HL-60 (cell line): ENCODE measurements around the gene AHI1.

Experiments used
- DNase-seq, 2 experiments: peaks; one replicate each; pipeline ENCODE4 v3.0.0-alpha.2; 2010 to 2020; ENCODE audit warnings: low read depth in 1 of 2, low spot score in 1 of 2
- H3K27ac ChIP-seq: fragments of 250-450 bp; sonication (Bioruptor Pico); replicated peaks from 2 replicates; pipeline ENCODE4 v1.5.1; 2020; ENCODE audit warnings: mild to moderate bottlenecking, moderate library complexity
- H3K27me3 ChIP-seq: fragments of 250-450 bp; sonication (Bioruptor Pico); 2 replicates; pipeline ENCODE4 v1.5.1; 2021; ENCODE audit warnings: mild to moderate bottlenecking, moderate library complexity; ENCODE audit not compliant: insufficient read depth, poor library complexity, severe bottlenecking
- H3K4me3 ChIP-seq: replicated peaks from 2 replicates; pipeline ENCODE4 v1.5.1; 2011; ENCODE audit warnings: mild to moderate bottlenecking, control low read depth, low read length; ENCODE audit not compliant: insufficient read depth
- CTCF ChIP-seq: IDR thresholded peaks from one replicate; pipeline ENCODE4 v1.5.1; 2011; ENCODE audit warnings: low read length, control low read depth, inconsistent platforms; ENCODE audit not compliant: insufficient read depth
- GABPA ChIP-seq: IDR thresholded peaks from 2 replicates; pipeline ENCODE4 v1.6.1; 2012; ENCODE audit warnings: low read depth
- POLR2AphosphoS5 ChIP-seq: IDR thresholded peaks from 2 replicates; pipeline ENCODE4 v1.6.1; 2012; ENCODE audit warnings: low read depth
- REST ChIP-seq: IDR thresholded peaks from 2 replicates; pipeline ENCODE4 v1.6.1; 2012; ENCODE audit warnings: low read depth; ENCODE audit not compliant: insufficient replicate concordance
- SPI1 ChIP-seq: IDR thresholded peaks from 2 replicates; pipeline ENCODE4 v1.6.1; 2012; ENCODE audit warnings: low read depth, mild to moderate bottlenecking, borderline replicate concordance

Gene AHI1

GRCh38 chr6:135393289-135393688 lies 104.3 kb downstream of the AHI1 start:
- Histone ChIP-seq H3K27me3 (no peaks in the 10 kb centered on the region), H3K27ac (no peak overlapping the region), H3K4me3 (no peak overlapping the region)
- no peak for DNase-seq
- no peak for TF ChIP-seq GABPA
- TF ChIP-seq CTCF: no peak
- TF ChIP-seq POLR2AphosphoS5: no peak
- no peak for TF ChIP-seq REST
- no peak for TF ChIP-seq SPI1

GRCh38 chr6:135390458-135390857 lies 107.1 kb downstream of the AHI1 start:
- H3K27ac ChIP-seq: no peak overlapping the region
- H3K27me3 ChIP-seq: no peaks in the 10 kb centered on the region
- DNase-seq: no peak
- no peak for TF ChIP-seq SPI1
- TF ChIP-seq REST: no peak
- TF ChIP-seq CTCF: no peak
- no peak for TF ChIP-seq POLR2AphosphoS5
- no peak for TF ChIP-seq GABPA
- H3K4me3 ChIP-seq: no peak overlapping the region

GRCh38 chr6:135385299-135385698 lies 112.2 kb downstream of the AHI1 start:
- Histone ChIP-seq H3K27me3 (no peaks in the 10 kb centered on the region), H3K4me3 (no peak overlapping the region), H3K27ac (no peak overlapping the region)
- no peak for DNase-seq
- TF ChIP-seq GABPA (no peak), SPI1 (no peak), POLR2AphosphoS5 (no peak), CTCF (no peak), REST (no peak)
